Measurements from ENCODE around the gene SGCB.

- TF ChIP-seq CTCF (conservative IDR thresholded peaks at IDR 0.05; ENCODE audit: low read length) (no peak), EZH2phosphoT487 (IDR thresholded peaks at IDR 0.05; ENCODE audit: borderline replicate concordance) (no peak)
These were observed 403 bp downstream of the SGCB start for GRCh38 chr4:52037689-52038102.

Data from Loucy (cell line).